HG03025 (cell line): ENCODE measurements around the gene PPM1A.

Experiments
- ATAC-seq: cut with Tn5 transposase; IDR thresholded peaks from one replicate; pipeline ENCODE4 v1.9.1; 2021; ENCODE audit warnings: mild to moderate bottlenecking, moderate library complexity; ENCODE audit not compliant: unreplicated experiment, low FRiP score

PPM1A gene

GRCh38 chr14:60225265-60225664 lies 23.8 kb upstream of the PPM1A start:
- ATAC-seq, result no peak

GRCh38 chr14:60226298-60226697 lies 22.7 kb upstream of the PPM1A start:
- ATAC-seq, result no peak

- ATAC-seq, result no peak
Observed at GRCh38 chr14:60227291-60227690, 21.7 kb upstream of the PPM1A start.

GRCh38 chr14:60229614-60230013 lies 19.4 kb upstream of the PPM1A start:
- no peak for ATAC-seq

GRCh38 chr14:60232185-60232584 lies 16.8 kb upstream of the PPM1A start:
- no peak for ATAC-seq

GRCh38 chr14:60233251-60233650 lies 15.8 kb upstream of the PPM1A start:
- ATAC-seq, result no peak

- ATAC-seq, result no peak
Observed at GRCh38 chr14:60233891-60234290, 15.1 kb upstream of the PPM1A start.

- ATAC-seq, result no peak
Observed at GRCh38 chr14:60235440-60235839, 13.6 kb upstream of the PPM1A start.

GRCh38 chr14:60238955-60239354 lies 10.1 kb upstream of the PPM1A start:
- no peak for ATAC-seq

GRCh38 chr14:60240139-60240856 lies 8.7 kb upstream of the PPM1A start:
- no peak for ATAC-seq

- ATAC-seq, result no peak
Observed at GRCh38 chr14:60241091-60241490, 7.9 kb upstream of the PPM1A start.

- no peak for ATAC-seq
Observed at GRCh38 chr14:60242429-60242828, 6.6 kb upstream of the PPM1A start.

GRCh38 chr14:60245380-60246177 lies 3.4 kb upstream of the PPM1A start:
- no peak for ATAC-seq

GRCh38 chr14:60247994-60248696 lies 876 bp upstream of the PPM1A start:
- ATAC-seq, result peak; percentile 64

GRCh38 chr14:60249321-60250256 lies 568 bp downstream of the PPM1A start:
- ATAC-seq, result peak; percentile 28

GRCh38 chr14:60250257-60251035 lies 1.4 kb downstream of the PPM1A start:
- no peak for ATAC-seq

GRCh38 chr14:60251877-60252276 lies 2.9 kb downstream of the PPM1A start:
- ATAC-seq, result no peak

- ATAC-seq, result no peak
Observed at GRCh38 chr14:60252630-60253029, 3.6 kb downstream of the PPM1A start.

- no peak for ATAC-seq
Observed at GRCh38 chr14:60253649-60254048, 4.6 kb downstream of the PPM1A start.
